HG03571 (cell line): ENCODE measurements around the gene RAPGEFL1.
A peak's percentile ranks its signal among the peaks of the same experiment; 100 is the strongest.
"Not testable (repeated sequence)": the region's sequence is repeated elsewhere in the genome, so short reads cannot be mapped to it uniquely, and the experiment has no call there.

ENCODE experiments used
- ATAC-seq: cut with Tn5 transposase; IDR thresholded peaks from one replicate; pipeline ENCODE4 v1.9.1; 2021; ENCODE audit not compliant: unreplicated experiment

The RAPGEFL1 gene, protein sequence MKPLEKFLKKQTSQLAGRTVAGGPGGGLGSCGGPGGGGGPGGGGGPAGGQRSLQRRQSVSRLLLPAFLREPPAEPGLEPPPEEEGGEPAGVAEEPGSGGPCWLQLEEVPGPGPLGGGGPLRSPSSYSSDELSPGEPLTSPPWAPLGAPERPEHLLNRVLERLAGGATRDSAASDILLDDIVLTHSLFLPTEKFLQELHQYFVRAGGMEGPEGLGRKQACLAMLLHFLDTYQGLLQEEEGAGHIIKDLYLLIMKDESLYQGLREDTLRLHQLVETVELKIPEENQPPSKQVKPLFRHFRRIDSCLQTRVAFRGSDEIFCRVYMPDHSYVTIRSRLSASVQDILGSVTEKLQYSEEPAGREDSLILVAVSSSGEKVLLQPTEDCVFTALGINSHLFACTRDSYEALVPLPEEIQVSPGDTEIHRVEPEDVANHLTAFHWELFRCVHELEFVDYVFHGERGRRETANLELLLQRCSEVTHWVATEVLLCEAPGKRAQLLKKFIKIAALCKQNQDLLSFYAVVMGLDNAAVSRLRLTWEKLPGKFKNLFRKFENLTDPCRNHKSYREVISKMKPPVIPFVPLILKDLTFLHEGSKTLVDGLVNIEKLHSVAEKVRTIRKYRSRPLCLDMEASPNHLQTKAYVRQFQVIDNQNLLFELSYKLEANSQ

GRCh38 chr17:40177275-40177874, at the start of gene RAPGEFL1:
RAPGEFL1 (plus strand) TSS chr17:40177470; CDS start chr17:40177862, 392 bp downstream.
- no peak for ATAC-seq

DNA sequence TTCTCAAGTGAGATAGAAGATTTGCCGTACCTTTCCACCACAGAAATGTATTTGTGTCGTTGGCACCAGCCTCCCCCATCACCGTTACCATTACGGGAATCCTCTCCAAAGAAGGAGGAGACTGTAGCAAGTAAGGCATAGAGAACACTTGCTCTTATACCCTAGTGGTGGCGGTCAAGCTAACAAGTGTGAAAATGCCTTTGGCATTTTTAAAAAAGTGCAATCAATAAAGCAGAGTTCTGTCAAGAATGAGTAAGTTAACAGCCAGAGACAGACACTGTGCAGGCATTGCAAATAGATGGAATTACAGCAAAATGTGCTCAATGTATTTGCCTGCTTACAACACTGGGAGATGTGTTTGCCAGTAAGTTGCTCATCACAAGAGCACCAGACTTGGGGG, 47.8 kb upstream of the RAPGEFL1 start:
- ATAC-seq = no peak

- ATAC-seq = no peak
Observed at GRCh38 chr17:40130352-40131042, 46.8 kb upstream of the RAPGEFL1 start.

DNA sequence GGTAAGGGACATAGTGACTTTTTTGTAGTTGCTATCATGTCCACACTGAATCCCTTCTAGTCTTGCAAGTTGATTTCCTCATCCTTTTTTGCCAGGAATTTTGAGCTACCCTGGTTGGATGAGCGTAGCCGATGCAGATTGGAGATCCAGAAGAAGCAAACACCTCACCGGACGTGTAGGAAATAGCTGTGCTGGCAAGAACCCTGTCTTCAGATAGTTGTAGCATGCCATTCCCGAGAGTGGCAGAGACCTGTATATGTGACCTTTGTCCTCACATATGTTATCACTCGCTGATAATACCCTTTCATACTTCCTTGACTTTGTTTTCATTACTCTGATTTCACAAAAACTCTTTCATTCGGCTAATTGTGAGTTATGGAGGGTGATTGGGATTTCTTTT, 43.1 kb upstream of the RAPGEFL1 start:
- no peak for ATAC-seq

DNA sequence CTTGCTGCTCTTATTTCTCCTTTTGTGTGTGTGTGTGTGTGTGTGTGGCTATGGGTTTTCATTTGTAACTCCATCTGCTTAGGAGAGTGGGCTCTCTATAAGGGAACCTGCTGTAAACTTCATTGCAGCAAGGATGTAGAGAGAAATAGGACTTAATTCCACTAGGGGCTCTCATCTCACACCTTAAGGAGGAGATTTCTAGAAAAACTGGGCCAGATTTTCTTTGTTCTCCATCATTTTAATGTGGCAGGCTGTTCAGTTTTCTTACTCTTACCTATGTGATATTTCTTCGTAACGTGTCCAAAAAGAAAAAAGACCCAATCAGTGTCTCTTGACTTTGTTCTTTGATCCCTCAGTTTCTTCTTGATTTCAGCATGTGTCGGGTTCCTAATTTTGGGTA, 41.5 kb upstream of the RAPGEFL1 start:
- ATAC-seq = no peak

GRCh38 chr17:40139566-40140058, 37.7 kb upstream of the RAPGEFL1 start:
- peak; percentile 15 for ATAC-seq

DNA sequence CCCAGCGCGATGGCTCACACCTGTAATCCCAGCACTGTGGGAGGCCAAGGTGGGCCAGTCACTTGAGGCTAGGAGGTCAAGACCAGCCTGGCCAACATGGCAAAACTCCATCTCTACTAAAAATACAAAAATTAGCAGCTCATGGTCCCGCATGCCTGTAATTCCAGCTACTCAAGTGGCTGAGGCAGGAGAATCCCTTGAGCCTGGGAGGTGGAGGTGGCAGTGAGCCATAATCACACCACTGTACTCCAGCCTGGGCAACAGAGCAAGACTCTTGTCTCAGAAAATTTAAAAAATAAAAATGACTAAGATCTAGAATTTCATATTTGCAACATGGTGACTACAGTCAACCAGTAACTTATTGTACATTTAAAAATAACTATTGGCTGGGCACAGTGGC, 34.1 kb upstream of the RAPGEFL1 start:
- not testable (repeated sequence) for ATAC-seq

DNA sequence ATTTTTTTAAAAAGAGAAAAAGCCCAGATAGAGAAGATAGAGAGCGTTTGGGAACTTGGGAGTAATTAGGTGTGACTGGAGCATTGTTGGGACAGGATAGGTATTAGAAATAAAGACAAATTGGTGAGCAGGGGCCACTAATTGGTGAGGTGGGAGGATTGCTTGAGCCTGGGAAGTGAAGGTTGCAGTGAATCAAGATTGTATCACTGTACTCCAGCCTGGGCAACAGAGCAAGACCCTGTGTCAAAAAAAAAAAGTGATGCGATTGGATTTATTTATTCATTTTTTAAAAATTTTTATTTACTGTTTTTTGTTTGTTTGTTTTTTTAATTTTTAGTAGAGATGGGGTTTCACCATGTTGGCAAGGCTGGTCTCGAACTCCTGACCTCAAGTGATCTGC, 31.8 kb upstream of the RAPGEFL1 start:
- ATAC-seq = no peak

DNA sequence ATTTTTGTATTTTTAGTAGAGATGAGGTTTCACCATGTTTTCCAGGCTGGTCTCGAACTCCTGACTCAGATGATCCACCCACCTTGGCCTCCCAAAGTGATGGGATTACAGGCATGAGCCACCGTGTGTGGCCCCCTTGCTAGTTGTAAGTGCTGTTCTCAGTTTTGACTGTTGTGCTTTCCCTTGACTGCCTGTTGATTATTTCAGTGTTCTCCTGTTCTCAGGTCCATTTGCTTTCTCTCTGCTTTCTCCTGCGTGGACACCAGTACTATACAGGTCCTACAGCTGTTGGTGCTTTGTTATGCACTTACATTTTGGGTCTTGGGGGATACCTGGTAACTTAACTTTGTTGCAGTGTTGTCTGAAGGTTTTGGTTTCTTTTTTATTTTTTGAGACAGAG, 28.7 kb upstream of the RAPGEFL1 start:
- no peak for ATAC-seq

DNA sequence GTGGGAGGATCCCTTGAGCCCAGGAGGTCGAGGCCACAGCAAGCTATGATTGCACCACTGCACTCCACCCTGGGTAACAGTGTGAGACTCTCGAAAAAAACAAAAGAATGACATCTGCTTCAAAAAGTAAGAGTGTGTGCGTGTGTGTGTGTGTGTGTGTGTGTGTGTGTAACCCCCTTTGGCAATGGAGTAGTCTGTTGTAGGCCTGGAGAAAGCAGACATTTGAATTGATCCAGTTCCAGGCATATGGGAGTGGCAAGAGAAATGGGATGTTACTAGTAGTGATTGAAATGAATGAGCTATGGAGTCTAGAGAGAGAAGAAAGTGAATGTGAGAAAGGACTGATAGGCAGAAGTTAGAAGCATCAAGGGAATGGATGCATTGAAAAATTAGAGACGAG, 27.0 kb upstream of the RAPGEFL1 start:
- ATAC-seq = no peak

GRCh38 chr17:40151414-40151963, 25.8 kb upstream of the RAPGEFL1 start:
- no peak for ATAC-seq

DNA sequence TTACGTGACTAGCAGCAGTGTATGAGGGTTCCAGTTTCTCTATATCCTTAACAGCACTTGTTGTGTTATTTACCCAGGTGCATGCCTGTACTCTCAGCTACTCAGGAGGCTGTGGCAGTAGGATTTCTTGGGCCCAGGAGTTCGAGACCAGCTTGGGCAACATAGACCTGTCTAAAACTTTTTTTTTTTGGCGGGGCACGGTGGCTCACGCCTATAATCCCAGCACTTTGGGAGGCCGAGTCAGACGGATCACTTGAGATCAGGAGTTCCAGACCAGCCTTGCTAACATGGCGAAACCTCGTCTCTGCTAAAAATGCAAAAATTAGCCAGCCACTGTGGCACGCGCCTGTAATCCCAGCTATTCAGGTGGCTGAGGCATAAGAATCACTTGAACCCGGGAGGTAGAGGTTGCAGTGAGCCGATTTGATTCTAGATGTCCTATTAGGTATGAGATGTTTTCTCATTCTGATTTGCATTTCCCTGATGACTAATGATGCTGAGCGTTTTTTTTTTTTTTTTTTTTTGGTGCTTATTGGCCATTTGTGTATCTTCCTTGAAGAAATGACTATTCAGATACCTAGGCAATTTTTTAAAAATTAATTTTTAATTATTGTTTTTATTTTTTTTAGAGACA, 23.6 kb upstream of the RAPGEFL1 start:
- no peak for ATAC-seq

GRCh38 chr17:40157973-40158372, 19.3 kb upstream of the RAPGEFL1 start:
- no peak for ATAC-seq

GRCh38 chr17:40158438-40159013, 18.7 kb upstream of the RAPGEFL1 start:
- no peak for ATAC-seq

- no peak for ATAC-seq
Observed at GRCh38 chr17:40159456-40159855, 17.8 kb upstream of the RAPGEFL1 start.

DNA sequence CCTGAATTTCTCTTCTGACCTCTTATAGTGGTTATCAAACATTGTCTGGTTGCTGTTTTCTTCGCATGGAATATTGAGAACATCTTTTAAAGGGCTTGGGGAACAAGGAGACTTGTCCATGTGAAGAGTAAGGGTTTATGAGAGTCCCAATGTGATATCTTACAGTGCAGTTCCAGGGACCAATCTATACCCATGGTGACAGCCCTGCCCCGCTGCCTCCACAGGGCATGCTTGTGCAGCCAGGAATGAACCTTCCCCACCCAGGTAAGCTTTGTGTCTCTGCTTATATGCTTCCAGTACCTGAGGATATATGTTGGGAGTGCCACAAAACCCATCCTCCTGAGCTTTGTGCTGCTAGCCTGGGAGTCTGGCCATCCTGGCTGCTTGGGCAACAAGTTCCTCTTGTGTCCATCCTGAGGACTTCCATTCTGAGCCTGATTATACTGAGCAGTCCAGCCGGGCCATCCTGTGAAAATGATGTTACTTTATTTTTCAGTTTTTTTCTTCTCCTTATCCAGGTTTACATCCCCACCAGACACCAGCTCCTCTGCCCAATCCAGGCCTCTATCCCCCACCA, 9.5 kb upstream of the RAPGEFL1 start:
- no peak for ATAC-seq

DNA sequence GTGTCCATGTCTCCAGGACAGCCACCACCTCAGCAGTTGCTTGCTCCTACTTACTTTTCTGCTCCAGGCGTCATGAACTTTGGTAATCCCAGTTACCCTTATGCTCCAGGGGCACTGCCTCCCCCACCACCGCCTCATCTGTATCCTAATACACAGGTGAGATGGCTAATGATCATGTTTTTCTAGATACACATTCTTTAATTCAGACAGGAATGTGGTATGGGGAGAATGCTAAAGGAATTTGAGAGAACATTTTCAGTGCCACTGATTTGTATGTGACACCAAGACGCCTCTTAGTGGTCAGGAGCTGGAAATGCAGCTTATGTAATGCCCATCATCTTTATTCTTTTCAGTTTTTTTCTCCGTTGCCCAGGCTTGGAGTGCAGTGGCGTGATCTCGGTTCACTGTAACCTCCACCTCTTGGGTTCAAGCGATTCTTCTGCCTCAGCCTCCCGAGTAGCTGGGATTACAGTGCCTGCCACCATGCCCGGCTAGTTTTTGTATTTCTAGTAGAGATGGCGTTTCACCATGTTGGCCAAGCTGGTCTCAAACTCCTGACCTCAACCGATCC, 8.9 kb upstream of the RAPGEFL1 start:
- ATAC-seq = no peak

- no peak for ATAC-seq
Observed at GRCh38 chr17:40170325-40170724, 6.9 kb upstream of the RAPGEFL1 start.

GRCh38 chr17:40171750-40172149, 5.5 kb upstream of the RAPGEFL1 start:
- no peak for ATAC-seq
